GM08714 (cell line): ENCODE results near the gene TMEFF2.
A peak's percentile ranks its signal among the peaks of the same experiment; 100 is the strongest.

Source experiments
- H3K4me3 ChIP-seq: fragments of 200-500 bp; sonication (Bioruptor generic); 2 replicates; pipeline ENCODE4 v1.5.1; 2014; ENCODE audit warnings: mild to moderate bottlenecking, low read length, inconsistent platforms
- ZNF274 ChIP-seq: IDR thresholded peaks from 2 replicates; pipeline ENCODE4 v1.6.1; 2012; ENCODE audit warnings: mild to moderate bottlenecking, low read depth, low read length

Gene TMEFF2

GRCh38 chr2:192194866-192195547, at the start of gene TMEFF2:
Gene TMEFF2, minus strand, starts transcription at chr2:192194933. Its CDS starts 409 bp downstream, at chr2:192194524.
- no peak for TF ChIP-seq ZNF274
- H3K4me3 ChIP-seq = peak within 1 kb of the TSS; percentile 34; the same call in 1 of the 2 replicates

- TF ChIP-seq ZNF274 = no peak
- no peak overlapping the region for H3K4me3 ChIP-seq
Measured at GRCh38 chr2:192243488-192243887, 48.8 kb upstream of the TMEFF2 start.

GRCh38 chr2:192236136-192236535, 41.4 kb upstream of the TMEFF2 start:
- H3K4me3 ChIP-seq = no peak overlapping the region
- TF ChIP-seq ZNF274 = no peak

- no peak for TF ChIP-seq ZNF274
- no peak overlapping the region for H3K4me3 ChIP-seq
Measured at GRCh38 chr2:192230889-192231453, 36.2 kb upstream of the TMEFF2 start.

GRCh38 chr2:192228685-192229084, 34.0 kb upstream of the TMEFF2 start:
- TF ChIP-seq ZNF274 = no peak

GRCh38 chr2:192218970-192219369, 24.2 kb upstream of the TMEFF2 start:
- H3K4me3 ChIP-seq = no peak overlapping the region
- no peak for TF ChIP-seq ZNF274

More at GRCh38 chr2:192228685-192229084, 34.0 kb upstream of the TMEFF2 start:
- H3K4me3 ChIP-seq = no peak overlapping the region

- H3K4me3 ChIP-seq = no peak overlapping the region
- no peak for TF ChIP-seq ZNF274
Measured at GRCh38 chr2:192218377-192218776, 23.6 kb upstream of the TMEFF2 start.

- no peak overlapping the region for H3K4me3 ChIP-seq
- no peak for TF ChIP-seq ZNF274
Measured at GRCh38 chr2:192216336-192216735, 21.6 kb upstream of the TMEFF2 start.

- no peak for TF ChIP-seq ZNF274
- H3K4me3 ChIP-seq = no peak overlapping the region
Measured at GRCh38 chr2:192215096-192215877, 20.6 kb upstream of the TMEFF2 start.

- TF ChIP-seq ZNF274 = no peak
- no peak overlapping the region for H3K4me3 ChIP-seq
Measured at GRCh38 chr2:192208848-192209247, 14.1 kb upstream of the TMEFF2 start.

GRCh38 chr2:192206399-192206798, 11.7 kb upstream of the TMEFF2 start:
- TF ChIP-seq ZNF274 = no peak
- no peak overlapping the region for H3K4me3 ChIP-seq

- TF ChIP-seq ZNF274 = no peak
Measured at GRCh38 chr2:192203876-192204275, 9.1 kb upstream of the TMEFF2 start.

GRCh38 chr2:192202373-192202772, 7.6 kb upstream of the TMEFF2 start:
- H3K4me3 ChIP-seq = no peak overlapping the region
- TF ChIP-seq ZNF274 = no peak

More at GRCh38 chr2:192203876-192204275, 9.1 kb upstream of the TMEFF2 start:
- no peak overlapping the region for H3K4me3 ChIP-seq

GRCh38 chr2:192201116-192201515, 6.4 kb upstream of the TMEFF2 start:
- TF ChIP-seq ZNF274 = no peak
- no peak overlapping the region for H3K4me3 ChIP-seq

GRCh38 chr2:192197357-192197756, 2.6 kb upstream of the TMEFF2 start:
- no peak overlapping the region for H3K4me3 ChIP-seq
- TF ChIP-seq ZNF274 = no peak
